Neural cell (in vitro differentiated cells): Measurements from ENCODE around the gene FBXL20. TPM values are rescaled to one million over a fixed set of nuclear protein-coding genes. Genes with fewer than 3 reads are reported as not detected.
"Not testable (repeated sequence)": the region's sequence is repeated elsewhere in the genome, so short reads cannot be mapped to it uniquely, and the experiment has no call there.

Experiments used
- H2AFZ ChIP-seq: fragments of 200-600, 300-800 bp; sonication (generic), shearing (Covaris generic); 2 replicates; pipeline ENCODE4 v1.6.0; 2014; ENCODE audit warnings: low read depth, mild to moderate bottlenecking, antibody characterized with exemption, low read length, moderate library complexity
- H3F3A ChIP-seq: fragments of 200-600 bp; shearing (Covaris generic); 2 replicates; pipeline ENCODE4 v1.6.1; 2016; ENCODE audit warnings: mild to moderate bottlenecking, moderate library complexity, mixed read lengths, antibody characterized with exemption, low read length; ENCODE audit not compliant: insufficient read depth, poor library complexity, severe bottlenecking
- H3K27ac ChIP-seq: fragments of 200-600, 300-800 bp; sonication (generic), shearing (Covaris generic); 2 replicates; pipeline ENCODE4 v1.5.1; 2014; ENCODE audit warnings: mild to moderate bottlenecking, low read length, moderate library complexity
- H3K27me3 ChIP-seq: fragments of 300-800, 200-600 bp; sonication (generic), shearing (Covaris generic); 2 replicates; pipeline ENCODE4 v1.6.0; 2014; ENCODE audit warnings: mild to moderate bottlenecking, low read depth, low read length, moderate library complexity; ENCODE audit not compliant: insufficient read depth
- H3K36me3 ChIP-seq: fragments of 300-800, 200-600 bp; sonication (generic), shearing (Covaris generic); 2 replicates; pipeline ENCODE4 v1.5.1; 2014; ENCODE audit warnings: mild to moderate bottlenecking, antibody characterized with exemption, low read length, moderate library complexity; ENCODE audit not compliant: insufficient read depth
- H3K4me2 ChIP-seq: fragments of 300-800, 200-600 bp; sonication (generic), shearing (Covaris generic); 2 replicates; pipeline ENCODE4 v1.6.0; 2014; ENCODE audit warnings: mild to moderate bottlenecking, low read length
- H3K4me3 ChIP-seq: fragments of 300-800, 200-600 bp; sonication (generic), shearing (Covaris generic); 2 replicates; pipeline ENCODE4 v1.5.1; 2014; ENCODE audit warnings: mild to moderate bottlenecking, low read length, moderate library complexity
- H3K79me2 ChIP-seq: fragments of 200-600 bp; shearing (Covaris generic); replicated peaks from 2 replicates; pipeline ENCODE4 v1.6.0; 2014; ENCODE audit warnings: mild to moderate bottlenecking, low read length, moderate library complexity; ENCODE audit not compliant: insufficient read depth
- H3K9ac ChIP-seq: fragments of 300-800, 200-600 bp; sonication (generic), shearing (Covaris generic); 2 replicates; pipeline ENCODE4 v1.6.1; 2016; ENCODE audit warnings: mild to moderate bottlenecking, low read length, mixed read lengths
- H3K9me2 ChIP-seq: fragments of 200-600 bp; shearing (Covaris generic); 2 replicates; pipeline ENCODE4 v1.6.1; 2016; ENCODE audit warnings: mild to moderate bottlenecking, low read length, mixed read lengths; ENCODE audit not compliant: insufficient read depth
- H3K9me3 ChIP-seq: fragments of 200-600, 300-800 bp; sonication (generic), shearing (Covaris generic); 2 replicates; pipeline ENCODE4 v1.6.1; 2016; ENCODE audit warnings: mild to moderate bottlenecking, mixed run types, low read length, moderate library complexity, mixed read lengths
- H4K20me1 ChIP-seq: fragments of 200-600 bp; shearing (Covaris generic); 2 replicates; pipeline ENCODE4 v1.6.1; 2016; ENCODE audit warnings: mild to moderate bottlenecking, mixed run types; ENCODE audit not compliant: insufficient read depth
- EP300 ChIP-seq: fragments of 450-650 bp; conservative IDR thresholded peaks from 2 replicates; pipeline ENCODE4 v1.6.1; 2014; ENCODE audit warnings: antibody characterized with exemption, mild to moderate bottlenecking, moderate library complexity; ENCODE audit not compliant: poor library complexity, severe bottlenecking
- EZH2 ChIP-seq: fragments of 200-600, 300-800 bp; shearing (Covaris generic), sonication (generic); IDR thresholded peaks from 2 replicates; pipeline ENCODE4 v1.6.1; 2014; ENCODE audit warnings: antibody characterized with exemption, low read length, borderline replicate concordance, mild to moderate bottlenecking; ENCODE audit not compliant: insufficient read depth, poor library complexity, severe bottlenecking
- MXI1 ChIP-seq: fragments of 450-650 bp; conservative IDR thresholded peaks from 2 replicates; pipeline ENCODE4 v1.6.1; 2014; ENCODE audit warnings: antibody characterized with exemption, mild to moderate bottlenecking; ENCODE audit not compliant: poor library complexity, severe bottlenecking
- POLR2AphosphoS5 ChIP-seq: IDR thresholded peaks from 2 replicates; pipeline ENCODE4 v1.6.1; 2012
- RAD21 ChIP-seq: fragments of 450-650 bp; conservative IDR thresholded peaks from 2 replicates; pipeline ENCODE4 v1.6.1; 2014; ENCODE audit warnings: antibody characterized with exemption, mild to moderate bottlenecking, moderate library complexity
- REST ChIP-seq: IDR thresholded peaks from 2 replicates; pipeline ENCODE4 v1.6.1; 2012; ENCODE audit warnings: borderline replicate concordance
- SMC3 ChIP-seq: fragments of 450-650 bp; conservative IDR thresholded peaks from 2 replicates; pipeline ENCODE4 v1.6.1; 2014; ENCODE audit warnings: antibody characterized with exemption, mild to moderate bottlenecking, moderate library complexity; ENCODE audit not compliant: poor library complexity
- TAF1 ChIP-seq: IDR thresholded peaks from 2 replicates; pipeline ENCODE4 v1.6.1; 2012; ENCODE audit warnings: low read depth
- polyA plus RNA-seq: library from polyadenylated mRNA; depleted of rRNA; stranded (reverse); fragments of >200 nt; gene quantifications from 2 replicates; pipeline ENCODE4 v1.2.3, GENCODE V29; 2014
- TF ChIP-seq, protein P1 (sequence below): fragments of 450-650 bp; IDR thresholded peaks from 2 replicates; pipeline ENCODE4 v1.5.1; 2014; ENCODE audit warnings: antibody characterized with exemption, mild to moderate bottlenecking, moderate library complexity; ENCODE audit not compliant: poor library complexity, severe bottlenecking

The FBXL20 gene
- polyA plus RNA-seq, 1 donor from 2014 or later: 12.0 TPM

DNA sequence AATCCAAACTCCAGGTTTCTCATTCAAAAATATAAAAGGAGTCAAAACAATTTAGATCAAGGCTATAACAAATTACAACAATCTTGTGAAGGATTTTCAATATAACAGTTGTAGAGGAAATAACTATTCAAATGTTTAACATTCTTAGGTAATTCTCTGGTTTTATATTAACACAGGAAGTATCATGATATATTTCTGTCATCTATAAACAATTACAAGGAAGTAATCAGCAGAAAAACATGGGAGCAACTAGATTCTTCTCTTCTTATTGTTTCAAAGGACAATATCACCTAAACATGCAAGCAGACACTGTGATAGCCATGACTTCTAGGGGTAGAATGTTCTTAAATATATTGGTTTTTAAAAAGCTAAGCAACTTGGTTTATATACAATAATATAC is 49.9 kb downstream of the FBXL20 start:
- Histone ChIP-seq H3K27ac (no peak overlapping the region), H3K4me3 (no peak overlapping the region), H3K4me2 (no peak overlapping the region), H3K36me3 (no peaks in the 10 kb centered on the region), H3K9me2 (no peaks in the 10 kb centered on the region), H3K79me2 (peaks cover 4% of the 10 kb centered on the region), H3K9me3 (no peaks in the 10 kb centered on the region), H4K20me1 (no peaks in the 10 kb centered on the region), H3F3A (no peaks in the 10 kb centered on the region), H3K27me3 (no peaks in the 10 kb centered on the region), H3K9ac (no peak overlapping the region), H2AFZ (no peak overlapping the region)
- no peak for TF ChIP-seq EP300
- TF ChIP-seq MXI1: no peak
- no peak for TF ChIP-seq POLR2AphosphoS5
- TF ChIP-seq SMC3: no peak
- TF ChIP-seq EZH2: no peak
- no peak for TF ChIP-seq REST
- TF ChIP-seq TAF1: no peak
- no peak for TF ChIP-seq RAD21
- TF ChIP-seq, protein P1, sequence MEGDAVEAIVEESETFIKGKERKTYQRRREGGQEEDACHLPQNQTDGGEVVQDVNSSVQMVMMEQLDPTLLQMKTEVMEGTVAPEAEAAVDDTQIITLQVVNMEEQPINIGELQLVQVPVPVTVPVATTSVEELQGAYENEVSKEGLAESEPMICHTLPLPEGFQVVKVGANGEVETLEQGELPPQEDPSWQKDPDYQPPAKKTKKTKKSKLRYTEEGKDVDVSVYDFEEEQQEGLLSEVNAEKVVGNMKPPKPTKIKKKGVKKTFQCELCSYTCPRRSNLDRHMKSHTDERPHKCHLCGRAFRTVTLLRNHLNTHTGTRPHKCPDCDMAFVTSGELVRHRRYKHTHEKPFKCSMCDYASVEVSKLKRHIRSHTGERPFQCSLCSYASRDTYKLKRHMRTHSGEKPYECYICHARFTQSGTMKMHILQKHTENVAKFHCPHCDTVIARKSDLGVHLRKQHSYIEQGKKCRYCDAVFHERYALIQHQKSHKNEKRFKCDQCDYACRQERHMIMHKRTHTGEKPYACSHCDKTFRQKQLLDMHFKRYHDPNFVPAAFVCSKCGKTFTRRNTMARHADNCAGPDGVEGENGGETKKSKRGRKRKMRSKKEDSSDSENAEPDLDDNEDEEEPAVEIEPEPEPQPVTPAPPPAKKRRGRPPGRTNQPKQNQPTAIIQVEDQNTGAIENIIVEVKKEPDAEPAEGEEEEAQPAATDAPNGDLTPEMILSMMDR: no peak

DNA sequence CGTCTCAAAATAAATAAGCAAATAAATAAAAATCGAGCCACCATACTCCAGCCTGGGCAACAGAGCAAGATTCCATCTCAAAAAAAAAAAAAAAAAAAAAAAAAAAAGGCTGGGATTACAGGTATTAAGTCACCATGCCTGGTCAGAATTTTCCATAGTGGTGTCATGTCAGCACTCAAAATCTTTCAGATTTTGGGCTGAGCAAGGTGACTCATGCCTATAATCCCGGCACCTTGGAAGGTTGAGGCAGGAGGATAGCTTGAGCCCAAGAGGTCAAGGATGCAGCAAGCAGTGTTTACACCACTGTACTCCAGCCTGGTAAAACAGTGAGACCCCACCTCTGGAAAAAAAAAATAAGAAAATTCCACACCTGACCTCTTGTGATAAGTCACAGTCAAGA is 52.2 kb downstream of the FBXL20 start:
- Histone ChIP-seq H3K9me2 (no peaks in the 10 kb centered on the region), H3K9ac (no peak overlapping the region), H3K27me3 (no peaks in the 10 kb centered on the region), H3K27ac (no peak overlapping the region), H3K4me2 (no peak overlapping the region), H3K79me2 (no peaks in the 10 kb centered on the region), H2AFZ (no peak overlapping the region), H3F3A (no peaks in the 10 kb centered on the region), H4K20me1 (no peaks in the 10 kb centered on the region), H3K4me3 (no peak overlapping the region), H3K36me3 (no peaks in the 10 kb centered on the region), H3K9me3 (no peaks in the 10 kb centered on the region)
- no peak for TF ChIP-seq RAD21
- no peak for TF ChIP-seq POLR2AphosphoS5
- TF ChIP-seq TAF1: no peak
- TF ChIP-seq SMC3: no peak
- no peak for TF ChIP-seq EP300
- TF ChIP-seq, protein P1: no peak
- TF ChIP-seq REST: no peak
- no peak for TF ChIP-seq EZH2
- no peak for TF ChIP-seq MXI1

- H3K9me2 ChIP-seq, H3F3A ChIP-seq, H3K27me3 ChIP-seq, H3K79me2 ChIP-seq, H3K36me3 ChIP-seq, H4K20me1 ChIP-seq, H3K4me3 ChIP-seq, H3K9me3 ChIP-seq, H2AFZ ChIP-seq, H3K9ac ChIP-seq, H3K4me2 ChIP-seq, H3K27ac ChIP-seq: not testable (repeated sequence)
Observed at GRCh38 chr17:39346863-39347262, 54.6 kb downstream of the FBXL20 start.
